Pancreas (tissue), 10 donors: Measurements from ENCODE around the gene BTBD17. TPM values are rescaled to one million over a fixed set of nuclear protein-coding genes. Genes with fewer than 3 reads are reported as not detected.

Experiments
- ATAC-seq, 4 donors: fragments of 200-7000 bp; cut with Tn5 transposase; one replicate each; pipeline versions ENCODE4 v1.8.0 to v1.9.1; 2020; ENCODE audit warnings: mild to moderate bottlenecking in 4 of 4, moderate library complexity in 4 of 4
- DNase-seq, 6 donors: peaks; one replicate each; pipeline ENCODE4 v3.0.0-alpha.2; 2020
- FAIRE-seq: peaks from 2 replicates; lab custom pipeline; 2012; peaks lifted over from hg19 to GRCh38; lab: Jason Lieb, UNC
- H3K27ac ChIP-seq, 4 donors: fragments of 200-600 bp; sonication (generic); 1 replicate in 3 of 4; 2 replicates in 1 of 4; pipeline versions ENCODE4 v1.5.0 to v1.8.0; 2020
- H3K27me3 ChIP-seq, 4 donors: fragments of 200-600 bp; one replicate each; pipeline ENCODE4 v1.8.0; 2021
- H3K36me3 ChIP-seq, 3 donors: fragments of 200-600 bp; sonication (generic) in 1 of 3; one replicate each; pipeline versions ENCODE4 v1.5.0 to v1.8.0; 2020 to 2021
- H3K4me1 ChIP-seq, 3 donors: fragments of 200-600 bp; one replicate each; pipeline ENCODE4 v1.8.0; 2021
- H3K4me3 ChIP-seq, 4 donors: fragments of 200-600 bp; sonication (generic) in 2 of 4; one replicate each; pipeline versions ENCODE4 v1.5.0 to v1.8.0; 2020 to 2021
- H3K9me3 ChIP-seq, 4 donors: fragments of 200-600 bp; one replicate each; pipeline ENCODE4 v1.8.0; 2021
- CTCF ChIP-seq, 4 donors: fragments of 200-600 bp; sonication (generic) in 3 of 4; IDR thresholded peaks; one replicate each; pipeline versions ENCODE4 v1.5.0 to v1.8.0; 2021; ENCODE audit warnings: antibody characterized with exemption in 4 of 4
- WGBS, 2 donors: extraction: QIAGEN DNeasy Blood & Tissue Kit; methylation state at CpG; one replicate each; pipeline ENCODE4 v1.1.7; 2013; 5-methylcytosine and 5-hydroxymethylcytosine counted together
- intact Hi-C, 3 donors: fragments of 100-400 bp; cut with DNase I; formaldehyde crosslinking; loops; one replicate each; pipeline versions ENCODE4 v1.11.1 to v1.14.2; 2022
- polyA plus RNA-seq, 2 donors: library from polyadenylated mRNA; stranded (reverse); fragments of 200-250 nt; gene quantifications; one replicate each; pipeline ENCODE4 v1.2.3, GENCODE V29; 2013
- total RNA-seq, 6 donors: library from RNA; stranded (reverse); fragmentation: NEBNext Ultra II Directional in 4 of 6; extraction: Animal tissue kit (Norgen Biotek cat#: 25700) in 4 of 6; gene quantifications; one replicate each; pipeline versions ENCODE4 v1.2.1 to v1.2.4, GENCODE V29; 2021 to 2023
- donor health status: healthy with polysubstance abuse.
- donor health status: DM: no; HTN: no; CAD: no; lungs with moderate emphysema.
- donor health status: DM: no; HTN: no; CAD: no.
- donor health status: control.
- donor health status: control.
- donor health status: Bipolar disorder and iron deficiency.
- donor health status: DM: yes; HTN: yes; CAD: no.
- donor health status: DM: no; HTN: no; CAD: no.
- donor health status: DM: no; HTN: no; CAD: no.
- donor health status: DM: yes; HTN: yes; CAD: no.

BTBD17 gene
- total and polyA plus RNA-seq, 8 donors = 0.08 to 1.7 (median 0.17) TPM

GRCh38 chr17:74353446-74354060 is 8.1 kb downstream of the BTBD17 start:
- 59% methylated on average over 10 of the region's 10 CpGs for WGBS, 2 donors
- intact Hi-C loops = no loop called here

DNA sequence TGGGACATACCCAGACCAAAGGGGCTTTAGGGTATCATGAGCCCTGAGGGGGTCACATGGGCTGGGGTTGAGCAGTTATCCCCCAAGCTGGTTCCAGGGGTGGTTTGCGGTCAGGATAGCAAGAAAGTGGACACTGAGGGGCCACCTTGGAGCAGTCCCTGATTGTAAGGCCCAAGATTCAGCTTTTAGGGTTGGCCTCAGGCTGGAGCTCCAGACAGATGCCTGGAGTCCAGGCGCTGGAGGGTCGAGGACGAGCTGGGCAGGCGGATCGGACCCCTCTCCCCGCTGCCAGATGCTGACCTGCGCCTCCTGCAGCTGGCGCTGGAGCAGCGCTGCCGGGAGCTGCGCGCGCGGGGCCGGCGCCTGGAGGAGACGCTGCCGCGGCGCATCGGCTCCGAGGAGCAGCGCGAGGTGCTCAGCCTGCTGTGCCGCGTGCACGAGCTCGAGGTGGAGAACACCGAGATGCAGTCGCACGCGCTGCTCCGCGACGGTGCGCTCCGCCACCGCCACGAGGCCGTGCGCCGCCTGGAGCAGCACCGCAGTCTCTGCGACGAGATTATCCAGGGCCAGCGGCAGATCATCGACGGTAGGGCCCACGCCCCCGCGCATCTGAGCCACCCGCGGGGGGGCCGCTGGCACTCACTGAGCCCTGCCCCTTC is 10.0 kb downstream of the BTBD17 start:
- ATAC-seq = no peak
- TF ChIP-seq CTCF (IDR thresholded peaks at IDR 0.05) = no peak
- no peak for DNase-seq
- no peaks in the 10 kb centered on the region for H3K9me3 ChIP-seq
- H3K4me3 ChIP-seq = no peak overlapping the region
- 7 to 8% methylated on average over 46 to 55 of the region's 55 CpGs for WGBS, 2 donors
- peaks cover 0 to 15% (median 7%) of the 10 kb centered on the region in 4 donors for H3K27me3 ChIP-seq
- H3K27ac ChIP-seq = no peak overlapping the region
- H3K4me1 ChIP-seq = no peaks in the 10 kb centered on the region
- FAIRE-seq = no peak
- H3K36me3 ChIP-seq = no peaks in the 10 kb centered on the region
- intact Hi-C loops = no loop called here

More at GRCh38 chr17:74353446-74354060, 8.1 kb downstream of the BTBD17 start:
- no peak for TF ChIP-seq CTCF (IDR thresholded peaks at IDR 0.05)
- Histone ChIP-seq H3K9me3 (no peaks in the 10 kb centered on the region), H3K4me1 (peaks cover 0 to 3% (median 0%) of the 10 kb centered on the region in 3 donors), H3K27me3 (peaks cover 0 to 25% (median 10%) of the 10 kb centered on the region in 4 donors), H3K27ac (no peak overlapping the region), H3K36me3 (no peaks in the 10 kb centered on the region), H3K4me3 (no peak overlapping the region)
- FAIRE-seq (no peak), ATAC-seq (no peak), DNase-seq (no peak)

- H3K9me3 ChIP-seq = no peaks in the 10 kb centered on the region
- peaks cover 0 to 15% (median 6%) of the 10 kb centered on the region in 4 donors for H3K27me3 ChIP-seq
- WGBS, 2 donors = 56 to 66% methylated on average over 20 of the region's 20 CpGs
- intact Hi-C loops = no loop called here
- no peaks in the 10 kb centered on the region for H3K36me3 ChIP-seq
- no peak for FAIRE-seq
- H3K27ac ChIP-seq = no peak overlapping the region
- H3K4me3 ChIP-seq = no peak overlapping the region
- no peak for DNase-seq
- no peak for ATAC-seq
- no peaks in the 10 kb centered on the region for H3K4me1 ChIP-seq
- no peak for TF ChIP-seq CTCF (IDR thresholded peaks at IDR 0.05)
These were observed 11.2 kb downstream of the BTBD17 start for GRCh38 chr17:74350486-74350885.

GRCh38 chr17:74349120-74349519 is 12.5 kb downstream of the BTBD17 start:
- no peak for TF ChIP-seq CTCF (IDR thresholded peaks at IDR 0.05)
- DNase-seq (no peak), ATAC-seq (no peak), FAIRE-seq (no peak)
- H3K4me1 ChIP-seq = no peaks in the 10 kb centered on the region
- H3K27me3 ChIP-seq = peaks cover 0 to 13% (median 4%) of the 10 kb centered on the region in 4 donors
- H3K9me3 ChIP-seq = no peaks in the 10 kb centered on the region
- WGBS, 2 donors = 44 to 50% methylated on average over 19 of the region's 19 CpGs
- no peaks in the 10 kb centered on the region for H3K36me3 ChIP-seq
- intact Hi-C loops = no loop called here
- H3K4me3 ChIP-seq = no peak overlapping the region
- no peak overlapping the region for H3K27ac ChIP-seq

DNA sequence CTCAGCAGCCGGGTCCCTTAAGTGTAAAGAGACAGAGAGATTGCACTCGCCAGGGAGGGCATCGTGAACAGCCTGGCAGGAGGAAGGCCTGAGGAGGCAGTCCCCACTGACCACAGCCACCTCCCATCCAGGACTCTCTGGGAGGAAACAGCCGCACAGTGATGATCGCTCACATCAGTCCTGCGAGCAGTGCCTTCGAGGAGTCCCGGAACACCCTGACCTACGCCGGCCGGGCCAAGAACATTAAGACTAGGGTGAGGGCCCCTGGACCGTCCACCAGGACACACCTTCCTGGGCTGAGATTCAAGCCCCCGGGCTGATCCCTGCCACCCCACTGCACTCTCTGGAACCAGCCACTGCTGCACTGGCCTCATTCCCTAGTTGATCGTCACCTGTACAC is 14.0 kb downstream of the BTBD17 start:
- 66 to 77% methylated on average over 14 of the region's 14 CpGs for WGBS, 2 donors
- ATAC-seq = no peak
- DNase-seq = no peak
- no peak for FAIRE-seq
- no peak overlapping the region for H3K4me3 ChIP-seq
- H3K4me1 ChIP-seq = no peaks in the 10 kb centered on the region
- peaks cover 0 to 12% (median 2%) of the 10 kb centered on the region in 4 donors for H3K27me3 ChIP-seq
- intact Hi-C loops = no loop called here
- H3K9me3 ChIP-seq = no peaks in the 10 kb centered on the region
- H3K27ac ChIP-seq = no peak overlapping the region
- H3K36me3 ChIP-seq = no peaks in the 10 kb centered on the region
- TF ChIP-seq CTCF (IDR thresholded peaks at IDR 0.05) = no peak
